NCI-H187 treated with DMSO at 0.1 percent for 48 hours (cell line): ENCODE results near the gene SCRN1.

ENCODE experiments used
- DNase-seq: peaks from one replicate; lab custom pipeline; 2025; lab: John Stamatoyannopoulos, UW

The SCRN1 gene

GRCh38 chr7:29989257-29989995 lies at the start of gene SCRN1:
TSS of gene SCRN1 (minus strand) at chr7:29989801. CDS start at chr7:29969067, 20,734 bp downstream.
- no peak for DNase-seq

GRCh38 chr7:30038196-30038980 lies 48.8 kb upstream of the SCRN1 start:
- DNase-seq, result no peak

- DNase-seq, result no peak
Measured at GRCh38 chr7:30036220-30036619, 46.6 kb upstream of the SCRN1 start.

- DNase-seq, result no peak
Measured at GRCh38 chr7:30034501-30034900, 44.9 kb upstream of the SCRN1 start.

- DNase-seq, result no peak
Measured at GRCh38 chr7:30032310-30033125, 42.9 kb upstream of the SCRN1 start.

GRCh38 chr7:30029696-30030095 lies 40.1 kb upstream of the SCRN1 start:
- DNase-seq, result no peak

GRCh38 chr7:30028749-30029635 lies 39.4 kb upstream of the SCRN1 start:
- DNase-seq, result no peak

GRCh38 chr7:30028216-30028748 lies 38.7 kb upstream of the SCRN1 start, which contains the start of gene PLEKHA8:
TSS of gene PLEKHA8 (plus strand) at chr7:30028412. CDS start at chr7:30028763, 351 bp downstream.
- DNase-seq, result no peak

GRCh38 chr7:30027740-30028215 lies 38.2 kb upstream of the SCRN1 start:
- peak; percentile 15 for DNase-seq

GRCh38 chr7:30027065-30027456 lies 37.5 kb upstream of the SCRN1 start:
- no peak for DNase-seq

GRCh38 chr7:30026229-30027064 lies 36.8 kb upstream of the SCRN1 start, which contains the start of gene FKBP14:
TSS of gene FKBP14 (minus strand) at chr7:30026702. CDS start at chr7:30026508, 194 bp downstream.
- peak; percentile 89 for DNase-seq

GRCh38 chr7:30023524-30023923 lies 33.9 kb upstream of the SCRN1 start:
- no peak for DNase-seq

- DNase-seq, result no peak
Measured at GRCh38 chr7:30022991-30023390, 33.4 kb upstream of the SCRN1 start.

- no peak for DNase-seq
Measured at GRCh38 chr7:30020535-30020934, 30.9 kb upstream of the SCRN1 start.

- DNase-seq, result no peak
Measured at GRCh38 chr7:30019960-30020359, 30.4 kb upstream of the SCRN1 start.

- no peak for DNase-seq
Measured at GRCh38 chr7:30019387-30019786, 29.8 kb upstream of the SCRN1 start.

- DNase-seq, result no peak
Measured at GRCh38 chr7:30018451-30018850, 28.9 kb upstream of the SCRN1 start.

- no peak for DNase-seq
Measured at GRCh38 chr7:30012757-30013156, 23.2 kb upstream of the SCRN1 start.

GRCh38 chr7:30010021-30010420 lies 20.4 kb upstream of the SCRN1 start:
- no peak for DNase-seq

- no peak for DNase-seq
Measured at GRCh38 chr7:30005464-30005863, 15.9 kb upstream of the SCRN1 start.
